Muscle layer of duodenum (tissue), 2 donors: Measurements from ENCODE around the gene ATP2A1.

Experiments
- H3K27ac ChIP-seq: one replicate; pipeline ENCODE4 v1.7.0; 2013; ENCODE audit warnings: mild to moderate bottlenecking, low read length
- H3K27me3 ChIP-seq: one replicate; pipeline ENCODE4 v1.7.0; 2013; ENCODE audit warnings: low read depth, mild to moderate bottlenecking, control low read depth, low read length
- H3K36me3 ChIP-seq, 2 donors: one replicate each; pipeline ENCODE4 v1.7.0; 2013; ENCODE audit warnings: low read length in 2 of 2, control low read depth in 1 of 2, mild to moderate bottlenecking in 1 of 2; ENCODE audit not compliant: insufficient read depth in 2 of 2, control insufficient read depth in 1 of 2
- H3K4me1 ChIP-seq, 2 donors: one replicate each; pipeline ENCODE4 v1.7.0; 2013; ENCODE audit warnings: low read length in 2 of 2, mild to moderate bottlenecking in 2 of 2, control low read depth in 1 of 2, moderate library complexity in 1 of 2; ENCODE audit not compliant: insufficient read depth in 2 of 2, control insufficient read depth in 1 of 2
- H3K4me3 ChIP-seq, 2 donors: one replicate each; pipeline ENCODE4 v1.7.0; 2013; ENCODE audit warnings: low read length in 2 of 2, low read depth in 1 of 2, mild to moderate bottlenecking in 1 of 2
- H3K9me3 ChIP-seq, 2 donors: one replicate each; pipeline ENCODE4 v1.7.0; 2013; ENCODE audit warnings: low read length in 2 of 2, control low read depth in 1 of 2, mild to moderate bottlenecking in 1 of 2; ENCODE audit not compliant: control insufficient read depth in 1 of 2
- donor health status: healthy.

Gene ATP2A1

DNA sequence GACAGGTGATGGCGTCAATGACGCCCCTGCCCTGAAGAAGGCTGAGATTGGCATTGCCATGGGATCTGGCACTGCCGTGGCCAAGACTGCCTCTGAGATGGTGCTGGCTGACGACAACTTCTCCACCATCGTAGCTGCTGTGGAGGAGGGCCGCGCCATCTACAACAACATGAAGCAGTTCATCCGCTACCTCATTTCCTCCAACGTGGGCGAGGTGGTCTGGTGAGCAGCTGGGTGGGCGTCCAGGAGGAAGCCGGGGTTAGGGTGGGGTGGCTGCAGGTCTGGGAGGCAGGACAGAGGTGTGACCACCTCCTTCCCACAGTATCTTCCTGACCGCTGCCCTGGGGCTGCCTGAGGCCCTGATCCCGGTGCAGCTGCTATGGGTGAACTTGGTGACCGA, 23.6 kb downstream of the ATP2A1 start:
- Histone ChIP-seq H3K27me3 (no peaks in the 10 kb centered on the region), H3K36me3 (peaks cover 0 to 18% of the 10 kb centered on the region in 2 donors), H3K4me3 (no peak overlapping the region), H3K4me1 (no peaks in the 10 kb centered on the region), H3K27ac (no peak overlapping the region), H3K9me3 (no peaks in the 10 kb centered on the region)

DNA sequence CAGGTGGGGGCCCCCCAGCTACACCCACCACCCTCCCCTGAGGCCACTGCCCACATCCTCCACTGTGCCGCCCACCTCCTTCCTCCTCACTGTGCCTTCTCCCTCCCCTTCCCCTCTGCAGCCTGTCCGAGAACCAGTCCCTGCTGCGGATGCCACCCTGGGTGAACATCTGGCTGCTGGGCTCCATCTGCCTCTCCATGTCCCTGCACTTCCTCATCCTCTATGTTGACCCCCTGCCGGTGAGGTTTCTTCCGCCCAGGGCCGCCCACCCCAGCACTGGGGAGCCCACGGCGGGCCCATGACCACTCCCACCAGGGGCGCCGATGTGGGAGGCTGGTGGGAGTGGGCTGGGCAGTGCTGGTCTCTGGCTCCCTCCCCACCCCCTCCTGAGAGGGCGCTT, 24.6 kb downstream of the ATP2A1 start:
- no peak overlapping the region for H3K4me3 ChIP-seq
- no peaks in the 10 kb centered on the region for H3K27me3 ChIP-seq
- peaks cover 0 to 18% of the 10 kb centered on the region in 2 donors for H3K36me3 ChIP-seq
- H3K4me1 ChIP-seq, result no peaks in the 10 kb centered on the region
- H3K9me3 ChIP-seq, result no peaks in the 10 kb centered on the region
- no peak overlapping the region for H3K27ac ChIP-seq

DNA sequence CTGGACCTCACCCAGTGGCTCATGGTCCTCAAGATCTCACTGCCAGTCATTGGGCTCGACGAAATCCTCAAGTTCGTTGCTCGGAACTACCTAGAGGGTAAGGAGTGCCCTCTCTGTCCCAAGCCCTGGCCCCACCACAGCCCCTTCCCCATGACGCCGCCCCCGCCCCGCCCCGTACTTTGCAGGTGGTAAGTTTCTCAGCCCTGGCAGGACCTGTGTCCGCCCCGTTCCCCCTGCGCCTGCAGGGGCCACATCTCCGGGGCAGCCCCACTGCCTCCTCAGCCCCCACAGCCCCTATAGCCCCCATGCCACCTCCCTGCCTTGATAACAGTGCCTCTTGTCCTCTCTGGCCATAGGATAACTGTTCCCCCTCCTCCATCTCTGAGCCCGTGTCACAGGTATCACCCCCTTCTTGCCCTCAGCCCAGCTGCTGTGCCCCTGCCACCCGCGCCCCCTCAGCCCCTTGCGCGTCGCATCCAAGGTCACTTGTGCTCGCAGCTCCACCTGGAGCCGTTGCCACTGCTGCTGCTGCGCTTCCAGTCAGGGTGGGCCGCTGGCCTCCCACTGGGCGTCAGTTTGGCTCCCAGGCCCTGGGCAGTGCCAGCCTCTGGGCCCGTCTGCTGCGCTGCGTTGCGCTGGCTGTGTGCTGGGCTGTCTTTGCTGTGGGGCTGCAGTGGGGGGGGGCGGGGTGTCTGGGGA, 25.2 kb downstream of the ATP2A1 start:
- Histone ChIP-seq H3K27ac (no peak overlapping the region), H3K36me3 (peaks cover 5 to 23% of the 10 kb centered on the region in 2 donors), H3K27me3 (no peaks in the 10 kb centered on the region), H3K4me3 (no peak overlapping the region), H3K4me1 (no peaks in the 10 kb centered on the region), H3K9me3 (no peaks in the 10 kb centered on the region)

DNA sequence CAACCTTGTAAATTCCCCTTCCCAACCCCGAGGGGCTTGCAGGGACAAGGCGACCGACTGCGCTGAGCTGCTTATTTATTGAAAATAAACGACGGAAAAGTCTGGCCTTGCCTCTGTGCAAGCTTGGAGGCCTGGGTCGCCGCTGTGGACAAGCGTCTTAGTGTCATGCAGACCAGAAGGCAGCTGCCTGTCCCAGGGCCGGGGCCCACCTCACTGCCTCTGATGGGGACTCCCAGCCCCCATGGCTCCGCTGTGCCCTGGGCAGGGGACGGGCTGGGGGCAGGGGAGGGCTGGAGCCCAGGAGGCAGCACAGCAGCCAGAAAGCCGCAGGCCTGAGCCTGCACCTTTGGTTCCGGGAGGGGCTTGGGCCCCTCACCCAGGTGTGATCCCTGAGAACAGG, 26.1 kb downstream of the ATP2A1 start:
- H3K9me3 ChIP-seq, result no peaks in the 10 kb centered on the region
- H3K4me3 ChIP-seq, result no peak overlapping the region
- H3K4me1 ChIP-seq, result no peaks in the 10 kb centered on the region
- H3K36me3 ChIP-seq, result peaks cover 7 to 26% of the 10 kb centered on the region in 2 donors
- H3K27me3 ChIP-seq, result no peaks in the 10 kb centered on the region
- no peak overlapping the region for H3K27ac ChIP-seq

DNA sequence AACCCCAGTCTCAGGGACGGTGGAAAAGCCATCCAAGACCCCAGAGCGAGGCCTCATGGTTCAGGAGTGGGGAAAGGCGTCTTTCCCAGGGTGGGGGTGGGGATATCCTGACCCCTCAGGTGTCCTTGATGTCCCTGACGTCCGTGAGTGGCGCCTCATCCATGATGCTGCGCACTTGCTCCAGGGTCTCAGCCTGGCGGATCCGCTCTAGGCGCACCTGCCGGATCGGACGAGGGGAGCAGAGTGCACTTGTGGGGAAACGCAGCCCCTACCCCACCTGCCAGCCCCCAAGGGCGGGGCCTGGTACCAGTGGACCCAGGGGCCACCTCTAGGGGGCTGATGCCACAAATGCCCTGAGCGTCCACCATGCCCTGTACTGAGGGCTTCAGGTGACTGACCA, 26.5 kb downstream of the ATP2A1 start:
- Histone ChIP-seq H3K4me3 (no peak overlapping the region), H3K27ac (no peak overlapping the region), H3K27me3 (no peaks in the 10 kb centered on the region), H3K4me1 (no peaks in the 10 kb centered on the region), H3K9me3 (no peaks in the 10 kb centered on the region), H3K36me3 (peaks cover 7 to 26% of the 10 kb centered on the region in 2 donors)

DNA sequence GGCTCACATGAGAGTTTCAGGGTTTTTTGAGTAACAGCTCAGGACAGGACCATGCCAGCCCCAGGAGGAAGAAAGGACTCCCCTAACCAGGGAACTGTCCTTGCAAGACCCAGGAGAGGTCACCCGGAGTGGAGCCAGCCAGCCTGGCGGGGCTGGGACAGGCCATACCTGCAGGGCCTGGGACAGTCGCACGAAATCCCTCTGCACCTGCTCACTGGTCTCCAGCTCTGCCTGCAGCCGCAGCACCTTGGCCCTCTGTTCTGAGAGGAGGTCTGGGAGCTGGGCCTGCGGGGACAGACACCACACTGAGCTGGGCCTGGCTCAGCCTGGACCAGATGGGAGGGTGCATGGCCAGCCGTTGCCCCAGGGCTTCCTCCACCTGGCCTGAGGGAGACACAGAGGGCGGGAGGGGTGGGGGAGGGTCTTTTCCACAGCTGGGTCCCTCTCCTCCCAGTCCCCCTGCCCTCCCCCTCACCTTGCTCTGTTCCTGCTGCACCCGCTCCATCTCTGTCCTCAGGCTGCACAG, 27.0 kb downstream of the ATP2A1 start:
- Histone ChIP-seq H3K27me3 (no peaks in the 10 kb centered on the region), H3K9me3 (no peaks in the 10 kb centered on the region), H3K36me3 (peaks cover 7 to 26% of the 10 kb centered on the region in 2 donors), H3K4me3 (no peak overlapping the region), H3K27ac (no peak overlapping the region), H3K4me1 (no peaks in the 10 kb centered on the region)

DNA sequence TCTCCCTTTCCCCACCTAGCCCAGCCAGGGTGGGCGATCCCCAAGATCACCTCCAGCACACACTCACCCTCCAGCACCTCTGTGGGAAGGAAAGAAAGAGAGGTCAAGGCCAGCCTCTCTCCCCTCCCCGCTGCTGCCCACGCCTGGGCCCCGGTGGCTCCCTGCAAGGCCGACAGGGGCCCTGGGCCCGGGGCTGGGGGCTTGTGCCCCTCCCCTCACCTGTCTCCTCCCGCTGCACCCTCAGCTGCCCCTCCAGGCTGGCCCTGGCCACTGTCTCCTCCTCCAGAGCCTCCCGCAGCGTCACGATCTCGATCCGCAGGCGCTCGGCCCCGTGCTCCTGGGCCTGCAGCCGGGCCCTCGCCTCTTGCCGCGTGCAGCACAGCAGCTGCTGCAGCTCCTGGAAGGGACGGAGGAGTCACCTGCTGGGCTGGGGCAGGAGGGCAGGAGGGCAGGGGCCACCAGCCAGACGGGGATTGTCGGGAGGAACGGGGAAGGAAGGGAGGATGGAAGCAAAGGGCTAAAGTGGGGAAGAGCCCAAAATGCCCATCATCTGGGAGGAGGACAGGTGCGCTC, 27.6 kb downstream of the ATP2A1 start:
- H3K4me3 ChIP-seq, result no peak overlapping the region
- no peaks in the 10 kb centered on the region for H3K4me1 ChIP-seq
- no peaks in the 10 kb centered on the region for H3K27me3 ChIP-seq
- no peak overlapping the region for H3K27ac ChIP-seq
- H3K9me3 ChIP-seq, result no peaks in the 10 kb centered on the region
- H3K36me3 ChIP-seq, result peaks cover 7 to 29% of the 10 kb centered on the region in 2 donors

DNA sequence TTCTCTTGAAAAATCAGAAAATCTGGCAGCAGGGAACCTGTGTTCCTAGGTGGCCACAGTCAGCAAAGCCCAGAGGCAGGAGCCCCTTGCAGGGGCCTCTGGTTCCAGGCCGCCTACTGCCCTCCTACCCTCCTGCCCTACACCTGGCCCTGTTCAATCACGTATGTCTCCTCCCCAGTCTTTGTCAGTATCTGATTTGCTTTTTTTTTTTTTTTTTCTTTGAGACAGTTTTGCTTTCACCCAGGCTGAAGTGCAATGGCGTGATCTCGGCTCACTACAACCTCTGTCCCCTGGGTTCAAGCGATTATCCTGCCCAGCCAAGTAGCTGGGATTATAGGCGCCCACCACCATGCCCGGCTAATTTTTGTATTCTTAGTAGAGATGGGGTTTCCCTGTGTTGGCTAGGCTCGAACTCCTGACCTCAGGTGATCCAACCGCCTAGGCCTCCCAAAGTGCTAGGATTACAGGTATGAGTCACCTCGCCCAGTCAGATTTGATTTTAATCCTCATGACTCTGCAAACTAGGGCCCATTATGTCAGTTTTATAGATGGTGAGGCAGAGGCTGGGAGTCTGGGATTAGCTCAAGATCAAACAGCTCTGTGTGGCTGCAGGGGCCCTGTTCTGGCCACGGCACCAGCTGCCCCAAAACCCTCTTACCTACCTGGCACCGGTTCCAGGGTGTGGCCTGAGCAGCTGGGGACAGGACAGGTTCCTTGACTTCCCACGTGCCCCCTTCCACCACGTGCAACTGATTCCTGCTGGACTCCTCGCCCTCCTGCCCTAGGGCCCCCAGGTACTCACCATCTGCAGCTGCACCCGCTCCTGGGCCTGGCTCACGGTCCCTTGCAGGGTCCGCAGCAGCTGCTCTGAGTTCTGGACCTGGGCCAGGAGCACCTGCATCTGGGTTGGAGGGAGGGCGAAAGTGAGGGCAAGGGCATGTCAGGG, 32.1 kb downstream of the ATP2A1 start:
- Histone ChIP-seq H3K27ac (no peak overlapping the region), H3K4me1 (no peaks in the 10 kb centered on the region), H3K9me3 (no peaks in the 10 kb centered on the region), H3K27me3 (no peaks in the 10 kb centered on the region), H3K36me3 (peaks cover 11 to 42% of the 10 kb centered on the region in 2 donors), H3K4me3 (no peak overlapping the region)

DNA sequence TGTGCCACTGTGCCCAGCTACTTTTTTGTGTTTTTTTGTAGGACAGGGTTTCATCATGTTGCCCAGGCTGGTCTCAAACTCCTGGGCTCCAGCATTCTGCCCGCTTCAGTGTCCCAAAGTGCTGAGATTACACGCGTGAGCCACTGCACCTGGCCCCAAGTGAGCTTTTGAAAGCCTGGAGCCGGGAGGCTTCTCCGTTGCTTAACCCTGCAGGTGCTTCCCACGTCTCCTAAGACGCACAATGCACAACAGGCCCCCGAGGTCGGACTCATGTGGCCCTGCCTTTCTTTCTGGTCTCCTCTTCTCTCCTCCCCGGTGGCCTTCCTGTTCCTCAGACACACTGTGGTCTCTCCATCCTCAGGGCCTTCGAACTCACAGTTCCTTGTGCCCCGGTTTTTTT, 34.3 kb downstream of the ATP2A1 start:
- no peaks in the 10 kb centered on the region for H3K4me1 ChIP-seq
- no peaks in the 10 kb centered on the region for H3K27me3 ChIP-seq
- H3K4me3 ChIP-seq, result no peak overlapping the region
- peaks cover 11 to 42% of the 10 kb centered on the region in 2 donors for H3K36me3 ChIP-seq
- no peak overlapping the region for H3K27ac ChIP-seq
- no peaks in the 10 kb centered on the region for H3K9me3 ChIP-seq

DNA sequence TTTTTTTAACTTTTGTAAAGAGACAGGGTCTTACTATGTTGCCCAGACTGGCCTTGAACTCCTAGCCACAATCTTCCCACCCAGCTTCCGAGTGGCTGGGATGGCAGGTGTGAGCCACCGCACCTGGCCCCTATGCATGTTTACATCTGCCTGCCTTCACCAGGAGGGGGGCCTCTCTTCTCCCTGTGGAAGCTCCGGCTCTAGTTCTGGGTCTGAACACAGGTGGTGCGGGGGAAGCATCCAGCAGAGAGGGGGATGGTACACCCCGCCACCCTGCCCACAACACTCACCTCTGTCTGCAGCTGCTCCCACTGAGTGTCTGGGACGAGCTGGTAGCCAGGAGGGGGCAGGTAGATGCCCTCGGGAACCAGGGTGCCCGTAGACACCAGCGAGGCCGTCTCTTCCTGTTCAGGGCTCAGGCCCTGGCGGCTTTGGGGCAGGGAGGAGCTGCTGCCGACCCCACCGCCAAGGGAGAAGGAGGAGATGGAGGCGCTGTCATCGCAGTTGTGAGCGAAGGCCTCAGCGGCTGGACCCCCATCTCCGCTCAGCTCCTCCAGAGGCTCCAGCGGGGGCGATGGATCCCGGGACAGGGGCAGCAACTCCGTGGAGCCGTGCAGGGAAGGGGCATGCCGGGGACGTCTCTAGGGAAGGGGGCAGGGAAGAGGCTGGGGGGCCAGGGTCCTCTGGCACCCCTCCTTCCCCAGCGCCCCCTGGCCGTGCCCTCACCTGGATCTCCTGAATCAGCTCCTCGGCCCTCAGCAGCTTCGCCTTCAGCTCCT, 35.8 kb downstream of the ATP2A1 start:
- H3K9me3 ChIP-seq, result no peaks in the 10 kb centered on the region
- peaks cover 9 to 40% of the 10 kb centered on the region in 2 donors for H3K36me3 ChIP-seq
- H3K27ac ChIP-seq, result no peak overlapping the region
- no peaks in the 10 kb centered on the region for H3K4me1 ChIP-seq
- no peaks in the 10 kb centered on the region for H3K27me3 ChIP-seq
- no peak overlapping the region for H3K4me3 ChIP-seq
